HG03025 (cell line): Measurements from ENCODE around the gene NFIC.
"Not testable (repeated sequence)": the region's sequence is repeated elsewhere in the genome, so short reads cannot be mapped to it uniquely, and the experiment has no call there.

Experiments used
- ATAC-seq: cut with Tn5 transposase; IDR thresholded peaks from one replicate; pipeline ENCODE4 v1.9.1; 2021; ENCODE audit warnings: mild to moderate bottlenecking, moderate library complexity; ENCODE audit not compliant: unreplicated experiment, low FRiP score

NFIC gene

DNA sequence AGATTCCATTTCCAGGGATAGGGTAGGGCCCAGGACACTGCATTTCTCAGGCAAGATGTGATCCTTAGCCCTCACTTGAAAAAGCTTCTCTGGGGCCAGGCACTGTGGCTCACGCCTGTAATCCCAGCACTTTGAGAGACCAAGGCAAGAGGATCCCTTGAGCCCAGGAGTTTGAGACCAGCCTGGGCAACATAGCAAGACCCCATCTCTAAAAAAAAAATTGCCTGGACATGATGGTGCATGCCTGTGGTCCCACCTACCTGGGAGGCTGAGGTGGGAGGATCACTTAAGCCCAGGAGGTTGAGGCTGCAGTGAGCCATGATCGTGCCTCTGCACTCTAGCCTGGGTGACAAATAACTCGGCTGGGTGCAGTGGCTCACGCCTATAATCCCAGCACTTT is 80.3 kb downstream of the NFIC start:
- ATAC-seq, result not testable (repeated sequence)

DNA sequence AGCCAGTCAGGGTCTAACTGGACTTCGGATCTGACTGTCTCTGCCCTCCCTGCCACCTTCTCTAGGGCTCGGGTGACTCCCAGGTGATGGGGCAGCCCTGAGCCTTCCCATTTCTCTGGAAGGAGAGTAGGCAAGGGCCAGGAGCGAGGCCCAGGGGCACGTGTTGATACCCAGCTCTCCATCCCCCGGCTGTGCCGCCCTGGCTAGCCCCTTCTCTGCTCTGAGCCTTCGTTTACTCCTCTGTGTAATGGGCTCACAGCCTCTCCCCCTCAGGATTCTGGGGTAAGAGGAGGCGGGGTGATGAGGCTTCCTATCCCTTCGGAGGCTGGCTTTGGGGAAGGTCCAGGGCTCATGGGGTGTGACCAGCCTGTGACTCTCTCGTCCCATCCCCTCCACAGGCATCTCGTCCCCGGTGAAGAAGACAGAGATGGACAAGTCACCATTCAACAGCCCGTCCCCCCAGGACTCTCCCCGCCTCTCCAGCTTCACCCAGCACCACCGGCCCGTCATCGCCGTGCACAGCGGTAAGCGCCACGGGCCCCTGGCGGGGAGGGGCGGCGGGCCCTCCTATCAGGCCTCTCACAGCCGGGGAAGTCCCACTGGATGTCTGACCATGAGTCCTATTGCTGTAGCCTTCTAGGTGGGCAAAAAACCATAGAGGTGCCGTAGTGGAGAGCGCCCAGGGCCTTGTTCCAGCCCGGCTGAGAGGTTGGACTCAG is 82.4 kb downstream of the NFIC start:
- no peak for ATAC-seq

GRCh38 chr19:3450796-3451411 is 84.5 kb downstream of the NFIC start:
- no peak for ATAC-seq

DNA sequence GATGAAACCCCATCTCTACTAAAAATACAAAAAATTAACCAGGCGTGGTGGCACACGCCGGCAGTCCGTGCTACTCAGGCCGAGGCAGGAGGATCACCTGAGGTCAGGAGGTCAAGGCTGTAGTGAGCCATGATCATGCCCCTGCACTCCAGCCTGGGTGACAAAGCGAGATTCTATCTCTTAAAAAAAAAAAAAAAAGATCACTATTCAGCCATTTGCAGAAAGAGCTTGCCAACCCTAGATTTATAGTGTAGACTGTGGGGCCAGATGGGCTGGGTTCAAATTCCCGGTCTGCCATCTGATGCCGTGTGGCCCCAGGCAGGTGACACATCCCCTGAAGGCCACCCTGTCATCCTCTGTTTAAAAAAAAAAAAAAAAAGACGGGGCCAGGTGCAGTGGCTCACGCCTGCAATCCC is 85.1 kb downstream of the NFIC start:
- ATAC-seq, result no peak

DNA sequence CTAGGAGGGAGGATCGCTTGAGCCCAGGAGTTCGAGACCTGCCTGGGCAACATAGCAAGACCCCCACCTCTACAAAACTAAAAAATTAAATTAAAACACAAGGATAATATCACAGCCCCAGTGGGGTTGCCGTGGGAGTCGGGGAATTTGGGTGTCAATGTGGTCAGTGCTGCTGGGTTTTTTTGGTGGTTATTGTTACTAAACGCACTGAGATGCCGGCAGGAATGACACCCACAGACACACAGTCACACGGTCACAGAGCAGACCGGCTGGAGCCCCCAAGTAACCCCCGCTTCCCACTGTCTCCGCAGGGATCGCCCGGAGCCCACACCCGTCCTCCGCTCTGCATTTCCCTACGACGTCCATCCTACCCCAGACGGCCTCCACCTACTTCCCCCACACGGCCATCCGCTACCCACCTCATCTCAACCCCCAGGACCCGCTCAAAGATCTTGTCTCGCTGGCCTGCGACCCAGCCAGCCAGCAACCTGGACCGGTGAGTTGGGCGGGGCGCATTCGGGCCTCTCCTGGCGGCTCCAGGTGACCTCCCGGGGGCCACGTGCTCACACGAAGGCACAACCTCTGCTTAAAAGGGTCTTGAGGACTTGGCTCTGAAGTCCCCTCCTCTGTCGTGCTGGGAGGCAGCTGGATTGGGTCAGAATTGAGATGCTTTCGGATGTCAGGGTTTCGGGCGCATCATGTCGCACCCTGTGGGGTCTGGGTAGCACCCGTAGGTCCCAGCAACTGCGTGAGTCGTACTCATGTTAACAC is 86.0 kb downstream of the NFIC start:
- ATAC-seq, result no peak

GRCh38 chr19:3452942-3453214 is 86.5 kb downstream of the NFIC start:
- not testable (repeated sequence) for ATAC-seq

- no peak for ATAC-seq
These were observed 87.5 kb downstream of the NFIC start for GRCh38 chr19:3453840-3454239.

DNA sequence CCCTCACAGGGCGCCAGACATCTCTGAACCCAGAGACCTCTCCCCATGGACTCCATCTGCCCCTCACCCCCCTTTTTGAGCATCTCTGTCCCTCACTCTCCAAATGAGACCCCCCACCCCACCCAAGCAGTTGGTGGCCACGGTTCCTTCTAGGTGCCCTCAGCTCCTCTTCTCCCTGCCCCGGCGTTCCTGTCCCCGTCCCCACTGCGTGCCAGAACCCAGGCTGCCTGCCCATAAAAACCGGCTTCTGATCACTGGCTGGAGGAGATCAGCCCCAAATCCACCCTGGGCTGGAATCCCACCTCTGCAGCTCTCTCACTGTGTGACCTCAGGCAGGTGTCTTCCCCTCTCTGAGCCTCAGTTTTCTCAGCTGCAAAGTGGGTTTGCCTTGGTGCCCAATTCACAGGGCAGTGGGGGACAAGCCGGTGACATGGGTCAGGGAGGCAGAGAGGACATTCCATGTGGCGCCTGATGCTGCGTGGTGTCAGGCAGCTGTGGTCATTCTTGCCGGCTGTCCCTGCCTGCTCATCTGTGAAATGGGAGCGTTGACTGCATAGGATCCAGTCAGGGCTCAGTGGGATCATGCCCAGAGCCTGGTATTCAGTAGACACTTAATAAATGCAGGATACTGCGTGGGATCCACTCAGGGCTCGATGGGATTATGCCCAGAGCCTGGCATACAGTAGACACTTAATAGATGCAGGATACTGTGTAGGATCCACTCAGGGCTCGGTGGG is 88.4 kb downstream of the NFIC start:
- no peak for ATAC-seq

DNA sequence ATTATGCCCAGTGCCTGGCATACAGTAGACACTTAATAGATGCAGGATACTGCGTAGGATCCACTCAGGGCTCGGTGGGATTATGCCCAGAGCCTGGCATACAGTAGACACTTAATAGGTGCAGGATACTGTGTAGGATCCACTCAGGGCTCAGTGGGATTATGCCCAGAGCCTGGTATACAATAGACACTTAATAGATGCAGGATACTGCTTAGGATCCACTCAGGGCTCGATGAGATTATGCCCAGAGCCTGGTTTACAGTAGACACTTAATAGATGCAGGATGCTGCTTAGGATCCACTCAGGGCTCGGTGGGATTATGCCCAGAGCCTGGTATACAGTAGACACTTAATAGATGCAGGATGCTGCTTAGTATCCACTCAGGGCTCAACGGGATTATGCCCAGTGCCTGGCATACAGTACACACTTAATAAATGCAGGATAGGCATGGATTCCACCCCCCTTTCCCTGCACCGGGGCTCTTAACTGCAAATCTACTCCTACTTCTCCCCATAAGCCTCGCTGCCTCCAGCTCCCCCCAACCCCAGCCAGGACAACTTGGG is 89.1 kb downstream of the NFIC start:
- ATAC-seq, result no peak

DNA sequence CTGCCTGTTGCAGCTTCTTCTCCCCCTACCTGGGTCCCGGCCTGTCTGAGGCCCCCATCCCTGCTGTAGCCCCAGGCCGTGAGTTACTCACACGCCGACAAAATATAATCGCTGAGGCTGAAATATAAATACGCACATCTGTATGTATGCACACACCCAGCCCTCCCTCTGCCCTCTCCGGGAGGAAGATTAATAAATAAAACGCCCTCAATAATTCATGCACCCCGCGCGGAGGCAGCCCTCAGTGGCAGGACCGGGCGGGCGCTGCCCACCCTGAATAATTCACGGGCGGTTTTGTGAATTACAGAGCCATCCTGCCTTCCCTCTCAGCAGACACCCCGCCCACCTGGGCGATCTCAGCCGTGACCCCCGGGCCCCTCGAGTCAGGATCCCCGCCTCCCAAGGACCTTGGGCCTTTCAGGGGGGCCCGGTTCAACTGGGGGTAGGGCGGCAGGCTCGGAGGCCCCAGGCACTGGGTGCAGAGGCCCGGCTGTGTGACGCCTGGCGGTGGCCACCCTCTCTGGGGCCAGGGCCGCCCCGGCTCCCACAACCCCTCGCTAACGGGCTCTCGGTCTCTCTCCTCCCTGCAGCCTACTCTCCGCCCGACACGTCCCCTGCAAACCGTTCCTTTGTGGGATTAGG is 89.7 kb downstream of the NFIC start:
- ATAC-seq, result no peak

DNA sequence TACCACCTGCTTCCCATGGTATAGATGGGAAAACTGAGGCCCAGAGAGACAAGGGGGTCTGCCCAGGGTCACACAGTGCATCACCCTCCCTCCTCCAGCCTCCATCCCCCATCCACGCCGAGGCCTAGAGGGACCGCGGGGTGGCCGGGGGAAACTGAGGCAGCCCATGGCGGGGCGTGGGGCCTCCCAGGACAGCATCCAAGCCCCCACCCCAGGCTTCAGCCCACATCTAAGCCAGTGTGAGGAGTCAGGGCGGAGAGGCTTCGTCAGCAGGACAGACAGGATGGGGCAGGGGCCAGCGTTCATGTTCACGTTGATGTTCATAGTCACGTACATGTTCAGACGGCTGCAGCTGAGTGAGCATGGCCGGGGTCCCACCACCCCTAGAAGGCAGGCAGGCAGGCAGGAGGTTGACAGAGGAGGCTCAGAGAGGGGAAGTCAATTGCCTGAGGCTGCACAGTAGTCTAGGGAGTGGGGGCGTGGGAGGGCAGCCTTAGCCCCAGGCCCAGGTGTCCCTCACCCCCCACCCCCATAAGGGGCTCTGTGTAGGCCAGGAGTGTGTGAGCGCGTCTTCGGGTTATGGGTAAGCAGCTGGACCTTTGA is 90.6 kb downstream of the NFIC start:
- ATAC-seq, result no peak

GRCh38 chr19:3457528-3458228 is 91.3 kb downstream of the NFIC start:
- ATAC-seq, result no peak

GRCh38 chr19:3458229-3459088 is 92.1 kb downstream of the NFIC start:
- ATAC-seq, result no peak

- ATAC-seq, result no peak
These were observed 92.9 kb downstream of the NFIC start for GRCh38 chr19:3459089-3459881.

DNA sequence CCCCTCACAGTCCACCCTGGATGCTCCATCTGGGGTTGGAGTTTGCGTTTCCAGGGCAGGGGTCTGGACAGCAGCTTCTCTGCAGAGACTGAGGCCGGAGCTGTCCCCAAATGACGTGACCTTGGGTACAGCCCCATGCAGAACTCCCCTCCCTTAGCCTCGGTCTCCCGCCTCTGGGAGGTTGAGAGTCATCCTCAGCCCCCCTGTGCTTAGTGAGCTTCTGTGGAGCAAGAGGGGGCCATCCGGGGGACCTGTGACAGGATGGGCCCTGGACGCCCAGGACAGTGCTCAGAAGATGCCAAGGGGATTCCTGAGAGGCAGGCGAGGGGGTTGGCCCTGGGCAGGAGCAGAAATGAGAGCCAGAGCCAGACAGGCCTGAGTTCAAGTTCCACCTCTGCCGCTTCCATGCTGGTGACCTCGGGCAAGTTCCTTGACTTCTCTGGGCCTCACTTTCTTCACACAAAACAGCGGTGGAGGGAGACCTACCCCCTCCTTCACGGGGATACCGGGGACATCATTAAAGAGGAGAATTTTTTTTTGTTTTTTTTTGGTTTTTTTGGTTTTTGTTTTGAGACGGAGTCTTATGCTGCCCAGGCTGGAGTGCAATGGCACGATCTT is 93.7 kb downstream of the NFIC start:
- ATAC-seq, result no peak

- ATAC-seq, result no peak
These were observed 96.8 kb downstream of the NFIC start for GRCh38 chr19:3462991-3463713.
